Esophagus squamous epithelium (tissue), 5 donors: ENCODE results near the gene CNGB1. TPM values are rescaled to one million over a fixed set of nuclear protein-coding genes. Genes with fewer than 3 reads are reported as not detected.
A peak's percentile ranks its signal among the peaks of the same experiment; 100 is the strongest.

Experiments used
- DNase-seq: peaks from one replicate; lab custom pipeline; 2025; lab: John Stamatoyannopoulos, UW
- H3K27ac ChIP-seq, 4 donors: fragments of 200-600 bp; sonication (generic); one replicate each; pipeline ENCODE4 v1.5.1; 2016 to 2019; ENCODE audit warnings: mild to moderate bottlenecking in 1 of 4
- H3K27me3 ChIP-seq, 4 donors: fragments of 200-600 bp; sonication (generic); 1 replicate in 3 of 4; 2 replicates in 1 of 4; pipeline versions ENCODE4 v1.5.1 to v1.6.0; 2017 to 2021; ENCODE audit warnings: antibody characterized with exemption in 1 of 4
- H3K36me3 ChIP-seq, 3 donors: fragments of 200-600 bp; sonication (generic); one replicate each; pipeline ENCODE4 v1.5.1; 2016 to 2019
- H3K4me1 ChIP-seq, 3 donors: fragments of 200-600 bp; sonication (generic); one replicate each; pipeline ENCODE4 v1.5.1; 2017 to 2019
- H3K4me3 ChIP-seq, 4 donors: fragments of 200-600 bp; sonication (generic); 1 replicate in 3 of 4; 2 replicates in 1 of 4; pipeline ENCODE4 v1.5.1; 2016 to 2019; ENCODE audit warnings: mild to moderate bottlenecking in 2 of 4, moderate library complexity in 1 of 4
- H3K9me3 ChIP-seq, 3 donors: fragments of 200-600 bp; sonication (generic); one replicate each; pipeline ENCODE4 v1.5.1; 2016 to 2019
- POLR2A ChIP-seq, 4 donors: fragments of 450-650 bp; IDR thresholded peaks; one replicate each; pipeline ENCODE4 v1.6.1; 2017; ENCODE audit warnings: antibody characterized with exemption in 4 of 4, mild to moderate bottlenecking in 4 of 4, moderate library complexity in 3 of 4
- WGBS, 2 donors: methylation state at CpG; one replicate each; pipeline ENCODE4 v1.1.5; 2018; 5-methylcytosine and 5-hydroxymethylcytosine counted together
- intact Hi-C: fragments of 100-400 bp; cut with DNase I; formaldehyde crosslinking; loops from one replicate; pipeline ENCODE4 v1.15.0; 2022
- total RNA-seq, 4 donors: library from RNA; depleted of rRNA; stranded (reverse); fragments of >200 nt; gene quantifications; one replicate each; pipeline ENCODE4 v1.1.0, GENCODE V29; 2016
- TF ChIP-seq, protein P1 (sequence below), 6 experiments: fragments of 450-650 bp in 4 of 6; fragments of 200-600 bp in 2 of 6; sonication (generic) in 2 of 6; IDR thresholded peaks; one replicate each; pipeline ENCODE4 v1.5.1; 2016 to 2019; ENCODE audit warnings: antibody characterized with exemption in 6 of 6, mild to moderate bottlenecking in 4 of 6, moderate library complexity in 4 of 6
- donor health status: DM: yes; HTN: yes; CAD: no.

CNGB1 gene
- total RNA-seq, 4 donors from 2014 or later = 0.04 TPM; not detected in 3

DNA sequence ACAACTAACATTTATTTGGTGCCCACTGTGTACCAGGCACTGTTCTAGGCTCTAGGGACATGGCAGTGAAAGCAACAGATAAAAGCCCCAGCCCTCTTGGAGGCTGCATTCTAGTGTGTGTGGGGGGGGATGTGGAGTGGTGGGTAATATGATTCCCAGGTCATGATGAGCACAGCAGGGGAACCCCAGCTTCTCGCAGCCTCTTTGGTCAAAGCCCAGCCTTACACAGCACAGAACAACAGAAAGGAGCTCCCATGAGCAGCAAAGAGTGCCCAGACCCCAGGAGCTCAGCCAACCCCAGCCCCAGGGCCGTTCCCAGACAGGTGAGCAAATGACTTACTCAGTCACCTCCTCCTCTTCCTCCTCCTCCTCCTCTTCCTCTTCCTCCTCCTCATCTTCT is 21.9 kb downstream of the CNGB1 start:
- TF ChIP-seq POLR2A (IDR thresholded peaks at IDR 0.05) = no peak
- TF ChIP-seq, protein P1, sequence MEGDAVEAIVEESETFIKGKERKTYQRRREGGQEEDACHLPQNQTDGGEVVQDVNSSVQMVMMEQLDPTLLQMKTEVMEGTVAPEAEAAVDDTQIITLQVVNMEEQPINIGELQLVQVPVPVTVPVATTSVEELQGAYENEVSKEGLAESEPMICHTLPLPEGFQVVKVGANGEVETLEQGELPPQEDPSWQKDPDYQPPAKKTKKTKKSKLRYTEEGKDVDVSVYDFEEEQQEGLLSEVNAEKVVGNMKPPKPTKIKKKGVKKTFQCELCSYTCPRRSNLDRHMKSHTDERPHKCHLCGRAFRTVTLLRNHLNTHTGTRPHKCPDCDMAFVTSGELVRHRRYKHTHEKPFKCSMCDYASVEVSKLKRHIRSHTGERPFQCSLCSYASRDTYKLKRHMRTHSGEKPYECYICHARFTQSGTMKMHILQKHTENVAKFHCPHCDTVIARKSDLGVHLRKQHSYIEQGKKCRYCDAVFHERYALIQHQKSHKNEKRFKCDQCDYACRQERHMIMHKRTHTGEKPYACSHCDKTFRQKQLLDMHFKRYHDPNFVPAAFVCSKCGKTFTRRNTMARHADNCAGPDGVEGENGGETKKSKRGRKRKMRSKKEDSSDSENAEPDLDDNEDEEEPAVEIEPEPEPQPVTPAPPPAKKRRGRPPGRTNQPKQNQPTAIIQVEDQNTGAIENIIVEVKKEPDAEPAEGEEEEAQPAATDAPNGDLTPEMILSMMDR (IDR thresholded peaks at IDR 0.05) = no peak

DNA sequence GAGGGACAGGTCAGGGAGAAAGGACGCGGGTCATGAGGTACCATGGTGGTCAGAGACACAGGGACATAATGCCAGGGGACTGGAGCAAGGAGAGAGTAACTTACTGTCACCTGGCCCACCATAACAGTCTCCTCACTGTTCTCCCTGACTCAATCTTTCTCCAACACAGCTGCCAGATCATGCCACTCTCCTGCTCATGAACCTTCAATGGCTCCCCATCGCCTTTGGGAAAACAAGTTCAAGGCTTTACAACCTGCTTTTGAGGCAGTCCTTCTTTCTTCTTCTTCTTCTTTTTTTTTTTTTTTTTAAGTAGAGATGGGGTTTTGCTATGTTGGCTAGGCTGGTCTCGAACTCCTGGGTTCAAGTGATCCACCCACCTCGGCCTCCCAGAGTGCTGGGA is 22.9 kb downstream of the CNGB1 start:
- intact Hi-C loops = no loop called here
- Histone ChIP-seq H3K27ac (no peak overlapping the region), H3K9me3 (no peaks in the 10 kb centered on the region), H3K36me3 (no peaks in the 10 kb centered on the region), H3K4me3 (no peak overlapping the region), H3K27me3 (peaks cover 0 to 9% (median 0%) of the 10 kb centered on the region in 4 donors), H3K4me1 (no peaks in the 10 kb centered on the region)
- no peak for DNase-seq
- TF ChIP-seq, protein P1 (IDR thresholded peaks at IDR 0.05) = no peak
- TF ChIP-seq POLR2A (IDR thresholded peaks at IDR 0.05) = no peak
- 71 to 86% methylated on average over 3 to 5 of the region's 5 CpGs for WGBS, 2 donors

More for the DNA sequence above, 21.9 kb downstream of the CNGB1 start:
- 11 to 16% methylated on average over 2 of the region's 2 CpGs for WGBS, 2 donors
- no peak overlapping the region for H3K27ac ChIP-seq
- no peak for DNase-seq
- H3K36me3 ChIP-seq = no peaks in the 10 kb centered on the region
- no peaks in the 10 kb centered on the region for H3K4me1 ChIP-seq
- H3K27me3 ChIP-seq = peaks cover 0 to 9% (median 0%) of the 10 kb centered on the region in 4 donors
- intact Hi-C loops = no loop called here
- H3K9me3 ChIP-seq = no peaks in the 10 kb centered on the region
- no peak overlapping the region for H3K4me3 ChIP-seq

DNA sequence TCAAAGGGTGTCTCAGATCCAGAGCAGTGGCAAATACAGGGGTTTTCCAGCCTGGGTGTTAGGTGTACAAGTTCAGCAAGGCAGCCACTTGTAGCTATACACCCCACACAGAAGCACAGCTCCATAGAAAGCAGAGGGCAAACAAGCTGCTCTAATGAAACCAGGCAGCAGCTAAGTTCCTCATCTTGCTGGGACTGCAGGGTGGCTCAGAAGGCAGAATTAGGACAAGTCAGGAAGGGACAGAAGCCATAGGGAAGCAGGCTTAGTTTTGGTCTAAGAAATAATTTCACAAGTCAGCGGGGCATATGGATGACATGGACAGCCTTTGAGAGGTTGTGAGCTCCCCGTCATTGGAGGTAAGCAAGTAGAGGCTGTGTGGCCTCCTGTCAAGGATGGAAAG is 23.7 kb downstream of the CNGB1 start:
- H3K4me1 ChIP-seq = no peaks in the 10 kb centered on the region
- intact Hi-C loops = no loop called here
- no peak overlapping the region for H3K4me3 ChIP-seq
- H3K9me3 ChIP-seq = no peaks in the 10 kb centered on the region
- no peak overlapping the region for H3K27ac ChIP-seq
- no peak for TF ChIP-seq POLR2A (IDR thresholded peaks at IDR 0.05)
- TF ChIP-seq, protein P1 (IDR thresholded peaks at IDR 0.05) = no peak
- WGBS, 2 donors = 75 to 94% methylated on average over 2 of the region's 2 CpGs
- no peak for DNase-seq
- H3K36me3 ChIP-seq = no peaks in the 10 kb centered on the region
- peaks cover 0 to 9% (median 0%) of the 10 kb centered on the region in 4 donors for H3K27me3 ChIP-seq

DNA sequence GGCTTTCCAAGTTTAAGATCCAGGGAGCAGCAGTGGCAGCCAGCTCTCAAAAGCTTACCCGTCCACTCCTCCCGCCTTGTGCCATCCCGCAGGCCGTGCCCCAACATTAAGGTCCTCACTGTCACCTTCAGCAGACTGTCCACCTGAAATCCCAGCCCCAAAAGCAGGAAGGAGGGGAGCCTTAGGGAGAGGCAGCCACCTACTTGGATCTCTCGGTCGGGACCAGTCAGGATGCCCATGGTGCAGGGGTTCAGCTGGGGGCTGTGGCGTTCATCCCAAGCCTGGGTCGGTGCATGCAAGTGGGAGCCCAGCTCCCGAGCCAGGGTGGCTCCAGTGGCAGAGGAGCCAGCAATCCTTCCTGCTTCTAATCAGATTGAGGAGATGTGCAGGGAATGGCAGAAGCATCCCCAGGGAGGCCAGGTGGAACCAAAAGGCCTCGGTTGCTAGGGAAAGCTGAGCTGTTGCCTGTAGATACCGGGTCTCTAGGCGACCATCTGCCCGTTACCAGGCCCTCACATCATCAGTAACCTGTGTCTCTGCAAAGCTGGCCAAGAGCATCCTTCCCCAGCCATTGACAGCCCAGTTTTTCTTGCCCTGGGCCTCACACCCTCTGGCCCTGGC is 24.6 kb downstream of the CNGB1 start:
- H3K9me3 ChIP-seq = no peaks in the 10 kb centered on the region
- TF ChIP-seq, protein P1 (IDR thresholded peaks at IDR 0.05) = no peak
- TF ChIP-seq POLR2A (IDR thresholded peaks at IDR 0.05) = no peak
- peaks cover 0 to 4% (median under 1%) of the 10 kb centered on the region in 3 donors for H3K4me1 ChIP-seq
- no peaks in the 10 kb centered on the region for H3K36me3 ChIP-seq
- no peak overlapping the region for H3K4me3 ChIP-seq
- 49 to 92% methylated on average over 5 to 6 of the region's 13 CpGs for WGBS, 2 donors
- DNase-seq = no peak
- intact Hi-C loops = no loop called here
- peaks cover 0 to 12% (median 0%) of the 10 kb centered on the region in 4 donors for H3K27me3 ChIP-seq
- H3K27ac ChIP-seq = no peak overlapping the region

DNA sequence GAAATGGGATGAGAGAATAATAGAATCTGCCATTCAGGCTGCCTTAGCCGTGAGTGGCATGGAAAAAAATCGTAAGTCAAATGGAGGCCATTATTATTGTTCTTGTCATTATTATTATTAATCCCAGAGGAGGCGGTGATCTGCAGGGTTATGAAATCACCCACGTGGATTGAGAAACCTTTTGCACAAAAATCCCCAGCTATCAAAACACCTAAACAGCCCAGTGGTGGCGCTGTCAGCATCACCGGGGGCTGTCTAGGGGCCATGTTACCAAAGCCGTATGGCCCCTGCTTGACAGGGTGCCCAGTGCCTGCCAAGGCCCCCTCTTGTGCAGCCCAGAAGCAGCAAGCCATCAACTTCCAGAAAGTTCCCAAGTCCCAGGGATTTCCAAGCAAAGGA is 25.2 kb downstream of the CNGB1 start:
- H3K27ac ChIP-seq = no peak overlapping the region
- WGBS, 2 donors = 16 to 34% methylated on average over 5 to 7 of the region's 7 CpGs
- intact Hi-C loops = no loop called here
- H3K9me3 ChIP-seq = no peaks in the 10 kb centered on the region
- no peak for TF ChIP-seq POLR2A (IDR thresholded peaks at IDR 0.05)
- TF ChIP-seq, protein P1 (IDR thresholded peaks at IDR 0.05) = peak in 1 of 6 experiments; percentile 30
- no peak for DNase-seq
- no peaks in the 10 kb centered on the region for H3K36me3 ChIP-seq
- H3K4me1 ChIP-seq = peaks cover 0 to 10% (median 4%) of the 10 kb centered on the region in 3 donors
- H3K27me3 ChIP-seq = peaks cover 0 to 10% (median 0%) of the 10 kb centered on the region in 4 donors
- H3K4me3 ChIP-seq = no peak overlapping the region
